ENCODE results near the gene NPPB. TPM values are rescaled to one million over a fixed set of nuclear protein-coding genes. Genes with fewer than 3 reads are reported as not detected.
A peak's percentile ranks its signal among the peaks of the same experiment; 100 is the strongest.

NPPB gene
- total RNA-seq, 1 donor from 2014 or later: not detected

GRCh38 chr1:11826946-11827345 lies 31.8 kb downstream of the NPPB start:
- Mint-ChIP-seq H3K4me3 (ENCODE audit: unreplicated experiment) (no peak overlapping the region), H3K27ac (ENCODE audit: unreplicated experiment) (no peak overlapping the region), H3K9me3 (ENCODE audit: low read depth) (no peaks in the 10 kb centered on the region), H3K27me3 (ENCODE audit: low read depth) (no peaks in the 10 kb centered on the region), H3K4me1 (ENCODE audit: low read depth) (peaks cover 4% of the 10 kb centered on the region), H3K36me3 (ENCODE audit: low read depth) (peaks cover 28% of the 10 kb centered on the region)
- DNase-seq (ENCODE audit: low spot score): no peak
- TF ChIP-seq CTCF (IDR thresholded peaks at IDR 0.05): no peak

GRCh38 chr1:11825131-11825530 lies 33.6 kb downstream of the NPPB start:
- no peak overlapping the region for H3K27ac Mint-ChIP-seq (ENCODE audit: unreplicated experiment)
- peaks cover 30% of the 10 kb centered on the region for H3K36me3 Mint-ChIP-seq (ENCODE audit: low read depth)
- no peak overlapping the region for H3K4me3 Mint-ChIP-seq (ENCODE audit: unreplicated experiment)
- H3K4me1 Mint-ChIP-seq (ENCODE audit: low read depth): peaks cover 19% of the 10 kb centered on the region
- DNase-seq (ENCODE audit: low spot score): no peak
- H3K27me3 Mint-ChIP-seq (ENCODE audit: low read depth): no peaks in the 10 kb centered on the region
- H3K9me3 Mint-ChIP-seq (ENCODE audit: low read depth): no peaks in the 10 kb centered on the region
- TF ChIP-seq CTCF (IDR thresholded peaks at IDR 0.05): no peak

- Mint-ChIP-seq H3K4me1 (ENCODE audit: low read depth) (peaks cover 19% of the 10 kb centered on the region), H3K27ac (ENCODE audit: unreplicated experiment) (no peak overlapping the region), H3K27me3 (ENCODE audit: low read depth) (no peaks in the 10 kb centered on the region), H3K4me3 (ENCODE audit: unreplicated experiment) (no peak overlapping the region), H3K36me3 (ENCODE audit: low read depth) (peaks cover 28% of the 10 kb centered on the region), H3K9me3 (ENCODE audit: low read depth) (no peaks in the 10 kb centered on the region)
- DNase-seq (ENCODE audit: low spot score): no peak
- TF ChIP-seq CTCF (IDR thresholded peaks at IDR 0.05): no peak
These were observed 35.2 kb downstream of the NPPB start for GRCh38 chr1:11823366-11824137.

GRCh38 chr1:11822091-11822490 lies 36.7 kb downstream of the NPPB start:
- DNase-seq (ENCODE audit: low spot score): no peak
- Mint-ChIP-seq H3K9me3 (ENCODE audit: low read depth) (no peaks in the 10 kb centered on the region), H3K4me1 (ENCODE audit: low read depth) (peaks cover 19% of the 10 kb centered on the region), H3K27me3 (ENCODE audit: low read depth) (no peaks in the 10 kb centered on the region), H3K27ac (ENCODE audit: unreplicated experiment) (peak overlapping the region; percentile 76), H3K4me3 (ENCODE audit: unreplicated experiment) (no peak overlapping the region), H3K36me3 (ENCODE audit: low read depth) (peaks cover 20% of the 10 kb centered on the region)
- no peak for TF ChIP-seq CTCF (IDR thresholded peaks at IDR 0.05)

GRCh38 chr1:11817192-11817591 lies 41.6 kb downstream of the NPPB start:
- Mint-ChIP-seq H3K9me3 (ENCODE audit: low read depth) (no peaks in the 10 kb centered on the region), H3K4me1 (ENCODE audit: low read depth) (peaks cover 24% of the 10 kb centered on the region), H3K27me3 (ENCODE audit: low read depth) (no peaks in the 10 kb centered on the region), H3K36me3 (ENCODE audit: low read depth) (peaks cover 24% of the 10 kb centered on the region), H3K4me3 (ENCODE audit: unreplicated experiment) (no peak overlapping the region), H3K27ac (ENCODE audit: unreplicated experiment) (no peak overlapping the region)
- no peak for TF ChIP-seq CTCF (IDR thresholded peaks at IDR 0.05)
- DNase-seq (ENCODE audit: low spot score): no peak

Data from chondrocyte (in vitro differentiated cells).